Ovary (tissue), 3 donors: ENCODE data around the gene MKNK1.

Source experiments
- CTCF ChIP-seq, 3 donors: fragments of 450-650 bp in 2 of 3; fragments of 200-600 bp in 1 of 3; IDR thresholded peaks; one replicate each; pipeline versions ENCODE4 v1.5.1 to v1.8.0; 2016 to 2022; ENCODE audit warnings: antibody characterized with exemption in 3 of 3, mild to moderate bottlenecking in 1 of 3
- POLR2A ChIP-seq: fragments of 450-650 bp; IDR thresholded peaks from one replicate; pipeline ENCODE4 v1.6.1; 2017; ENCODE audit warnings: antibody characterized with exemption, mild to moderate bottlenecking, moderate library complexity
- donor health status: DM: no; HTN: no; CAD: no.

- TF ChIP-seq CTCF (IDR thresholded peaks at IDR 0.05) (no peak), POLR2A (no peak)
These were observed 14.8 kb upstream of the MKNK1 start for GRCh38 chr1:46618754-46619415.
